ENCODE measurements around the gene GDF15.

GRCh38 chr19:18433015-18433691 is 47.2 kb downstream of the GDF15 start:
- TF ChIP-seq CTCF (IDR thresholded peaks at IDR 0.05) (peak in 1 of 6 experiments; percentile 3), POLR2A (IDR thresholded peaks at IDR 0.05) (no peak)

Measured in adrenal gland (tissue), 5 donors.